Fibroblast of pulmonary artery (primary cell): ENCODE data around the gene MRS2.

Experiments
- DNase-seq: peaks from one replicate; pipeline ENCODE4 v3.0.0-alpha.2; 2010; ENCODE audit warnings: low read depth
- H3K4me3 ChIP-seq: replicated peaks from 2 replicates; pipeline ENCODE4 v1.5.1; 2011; ENCODE audit warnings: low read depth, mild to moderate bottlenecking, control low read depth, low read length, moderate library complexity
- CTCF ChIP-seq: IDR thresholded peaks from 2 replicates; pipeline ENCODE4 v1.5.1; 2011; ENCODE audit warnings: mild to moderate bottlenecking, control low read depth, low read length, inconsistent platforms; ENCODE audit errors: missing control alignments

The MRS2 gene

DNA sequence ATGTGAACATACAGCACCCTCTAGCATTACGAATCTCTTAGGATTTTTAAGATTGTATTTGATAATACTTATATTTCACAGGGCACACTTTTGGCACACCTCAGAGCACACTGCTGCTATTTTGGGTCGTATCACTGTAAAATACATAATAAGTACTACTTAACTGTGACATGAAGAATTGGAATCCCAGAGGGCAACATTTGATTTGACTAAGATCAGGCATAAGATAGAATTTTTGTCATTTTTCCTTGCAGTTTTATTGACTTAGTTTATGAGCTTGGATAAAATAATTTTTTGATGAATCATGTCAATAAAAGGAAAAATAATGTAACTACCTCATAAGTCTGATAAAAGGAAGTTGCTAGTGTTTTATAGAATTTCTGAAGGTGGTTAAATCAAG is 22.4 kb downstream of the MRS2 start:
- TF ChIP-seq CTCF, result no peak
- DNase-seq, result no peak

DNA sequence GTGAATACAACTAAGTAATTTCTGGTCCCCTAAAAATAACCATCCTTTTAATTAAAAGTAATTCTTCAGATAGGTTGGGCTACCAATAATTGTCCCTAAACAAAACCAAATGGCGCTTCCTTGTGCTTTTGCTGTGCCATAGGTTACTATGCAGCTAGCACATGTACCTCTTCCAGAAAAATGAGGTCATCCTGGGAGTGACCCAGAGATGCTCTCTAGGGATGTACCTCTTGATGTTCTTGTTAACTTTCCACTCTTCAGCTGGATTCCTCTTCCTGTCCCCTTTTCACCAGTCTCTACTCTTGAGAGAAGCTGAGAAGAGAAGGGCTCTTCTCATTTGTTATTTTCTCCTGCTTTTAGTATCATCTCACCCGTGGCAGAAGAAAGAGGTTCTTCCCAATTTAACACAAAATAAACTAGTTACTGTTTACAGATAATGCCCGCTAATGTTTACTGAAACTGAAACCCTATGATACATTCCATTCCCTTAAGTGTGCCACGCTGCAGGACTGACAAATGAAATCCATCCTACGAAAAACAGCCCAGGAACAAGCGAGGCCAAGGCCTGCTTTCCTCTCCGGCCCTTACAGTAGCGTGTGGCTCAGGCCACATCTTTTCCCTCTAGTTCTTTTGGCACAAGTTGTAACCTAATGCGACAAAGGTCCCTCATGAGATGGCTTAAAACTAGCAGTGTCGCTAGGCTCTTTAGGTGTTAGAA is 24.2 kb downstream of the MRS2 start:
- H3K4me3 ChIP-seq, result no peak overlapping the region
- no peak for DNase-seq
- TF ChIP-seq CTCF, result no peak

More for the DNA sequence above, 22.4 kb downstream of the MRS2 start:
- H3K4me3 ChIP-seq, result no peak overlapping the region

DNA sequence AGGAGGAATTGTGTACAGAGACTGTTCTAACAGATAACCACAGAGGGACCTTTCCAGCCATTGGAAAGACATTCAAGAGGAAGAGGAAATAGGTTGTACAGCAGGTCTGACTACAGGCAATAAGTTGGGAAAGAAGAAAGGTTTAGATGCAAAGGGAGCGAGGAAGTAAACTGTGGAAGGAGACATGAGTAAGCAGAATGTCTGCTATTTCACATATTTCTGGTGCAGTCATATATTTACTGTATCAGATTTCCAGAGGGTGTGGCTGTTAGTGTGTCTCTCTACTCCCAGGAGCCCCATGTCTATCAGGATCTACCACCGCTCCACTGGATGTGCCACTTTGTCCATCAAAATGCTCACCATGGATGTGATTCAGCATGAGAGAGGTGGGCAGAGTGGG is 25.9 kb downstream of the MRS2 start:
- no peak for TF ChIP-seq CTCF
- no peak overlapping the region for H3K4me3 ChIP-seq
- DNase-seq, result peak; percentile 8

- H3K4me3 ChIP-seq, result no peak overlapping the region
- no peak for TF ChIP-seq CTCF
- no peak for DNase-seq
These were observed 26.4 kb downstream of the MRS2 start for GRCh38 chr6:24429146-24429545.

DNA sequence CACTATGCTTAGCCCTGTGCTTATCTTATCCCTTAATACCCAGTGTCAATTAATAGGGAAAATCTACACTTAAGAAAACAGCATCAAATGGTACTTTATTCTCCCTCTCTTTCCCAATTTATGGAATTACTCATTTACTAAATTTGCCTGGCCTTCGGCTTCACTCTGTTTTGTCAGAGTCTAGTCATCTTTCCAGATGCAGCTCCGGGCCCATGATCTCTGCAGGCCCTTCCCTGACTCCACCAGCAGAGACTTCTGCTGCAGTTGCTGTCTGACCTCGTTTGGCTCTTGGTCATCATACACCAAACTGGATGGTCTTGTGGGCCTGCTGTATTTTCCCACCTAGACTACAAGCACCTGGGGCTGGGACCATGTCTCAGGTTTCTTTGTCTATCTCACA is 27.4 kb downstream of the MRS2 start:
- no peak for DNase-seq
- no peak for TF ChIP-seq CTCF
- no peak overlapping the region for H3K4me3 ChIP-seq

DNA sequence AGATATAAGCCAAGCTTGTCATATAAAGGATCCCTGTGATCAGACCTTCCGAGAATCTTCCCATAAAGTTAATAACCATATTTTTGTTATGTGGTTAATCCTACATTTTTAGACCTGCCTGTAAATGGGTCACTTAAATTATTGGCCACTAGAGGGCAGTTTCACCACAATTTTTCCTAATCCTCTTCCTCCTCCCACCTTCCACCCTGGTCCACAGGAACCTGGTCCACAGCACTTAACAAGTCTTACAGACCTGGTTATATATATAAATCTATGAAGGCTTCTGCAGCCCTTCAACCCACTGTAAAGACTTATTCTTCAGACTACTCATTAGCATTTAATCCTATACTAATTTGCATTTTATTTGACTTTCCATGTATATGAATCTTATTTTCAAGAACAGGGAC is 28.3 kb downstream of the MRS2 start:
- DNase-seq, result peak; percentile 67
- peak; percentile 65 for TF ChIP-seq CTCF
- no peak overlapping the region for H3K4me3 ChIP-seq

DNA sequence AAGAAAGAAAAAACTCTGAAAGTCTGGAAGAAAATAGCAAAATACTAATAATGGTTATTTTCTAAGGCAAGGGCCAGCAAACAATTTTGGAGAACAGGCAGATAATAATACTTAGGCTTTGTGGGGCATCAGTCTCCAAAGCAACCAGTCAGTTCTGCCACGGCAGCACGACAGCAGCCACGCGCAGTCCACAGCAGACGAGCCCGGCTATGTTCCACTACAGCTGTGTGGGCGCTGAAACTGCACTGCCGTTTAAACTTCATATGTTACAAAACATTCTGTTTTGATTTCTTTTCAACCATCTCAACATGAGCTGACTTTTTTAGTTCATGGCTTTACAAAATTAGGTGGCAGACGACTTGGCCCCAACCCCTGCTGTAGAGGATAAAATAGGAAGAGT is 29.9 kb downstream of the MRS2 start:
- no peak for TF ChIP-seq CTCF
- H3K4me3 ChIP-seq, result no peak overlapping the region
- DNase-seq, result no peak
